Esophagus muscularis mucosa (tissue), 4 donors: ENCODE data around the gene DEFB114. TPM values are rescaled to one million over a fixed set of nuclear protein-coding genes. Genes with fewer than 3 reads are reported as not detected.

ENCODE experiments used
- DNase-seq: peaks from one replicate; pipeline ENCODE4 v3.0.0-alpha.2; 2017; ENCODE audit errors: extremely low spot score
- H3K27ac ChIP-seq, 4 donors: fragments of 200-600 bp; sonication (generic); replicated peaks in 1 of 4; 1 replicate in 3 of 4; 2 replicates in 1 of 4; pipeline ENCODE4 v1.5.1; 2016 to 2019; ENCODE audit warnings: mild to moderate bottlenecking in 1 of 4
- H3K27me3 ChIP-seq, 4 donors: fragments of 200-600 bp; sonication (generic); one replicate each; pipeline versions ENCODE4 v1.5.1 to v1.6.0; 2016 to 2019
- H3K36me3 ChIP-seq, 4 donors: fragments of 200-600 bp; sonication (generic); one replicate each; pipeline ENCODE4 v1.5.1; 2016 to 2019
- H3K4me1 ChIP-seq, 4 donors: fragments of 200-600 bp; sonication (generic); one replicate each; pipeline ENCODE4 v1.5.1; 2016 to 2019
- H3K4me3 ChIP-seq, 4 donors: fragments of 200-600 bp; sonication (generic); 1 replicate in 2 of 4; 2 replicates in 2 of 4; pipeline ENCODE4 v1.5.1; 2016 to 2019; ENCODE audit warnings: mild to moderate bottlenecking in 4 of 4, moderate library complexity in 1 of 4
- H3K9me3 ChIP-seq, 4 donors: fragments of 200-600 bp; sonication (generic); 1 replicate in 3 of 4; 2 replicates in 1 of 4; pipeline ENCODE4 v1.5.1; 2016 to 2019
- CTCF ChIP-seq, 3 experiments: fragments of 200-600 bp in 2 of 3; fragments of 450-650 bp in 1 of 3; sonication (generic) in 2 of 3; IDR thresholded peaks; one replicate each; pipeline ENCODE4 v1.5.1; 2017 to 2019; ENCODE audit warnings: antibody characterized with exemption in 3 of 3, mild to moderate bottlenecking in 2 of 3, moderate library complexity in 1 of 3
- EP300 ChIP-seq: sonication (generic); formaldehyde crosslinking; IDR thresholded peaks from one replicate; pipeline ENCODE4 v1.6.1; 2017; ENCODE audit warnings: antibody characterized with exemption
- POLR2A ChIP-seq: fragments of 450-650 bp; IDR thresholded peaks from one replicate; pipeline ENCODE4 v1.6.1; 2017; ENCODE audit warnings: antibody characterized with exemption, moderate library complexity, mild to moderate bottlenecking, low read depth
- POLR2AphosphoS5 ChIP-seq, 2 donors: sonication (generic); formaldehyde crosslinking; IDR thresholded peaks; one replicate each; pipeline ENCODE4 v1.6.1; 2017; ENCODE audit warnings: antibody characterized with exemption in 2 of 2
- WGBS: methylation state at CpG from one replicate; pipeline ENCODE4 v1.1.5; 2018; 5-methylcytosine and 5-hydroxymethylcytosine counted together
- intact Hi-C: fragments of 100-400 bp; cut with DNase I; formaldehyde crosslinking; loops from one replicate; pipeline ENCODE4 v1.15.1; 2023
- total RNA-seq, 4 donors: library from RNA; depleted of rRNA; stranded (reverse); fragments of >200 nt; gene quantifications; one replicate each; pipeline versions ENCODE4 v1.1.0 to v1.2.1, GENCODE V29; 2016

DEFB114 gene
- total RNA-seq, 4 donors from 2014 or later: not detected

- Histone ChIP-seq H3K36me3 (no peaks in the 10 kb centered on the region), H3K4me3 (no peak overlapping the region), H3K9me3 (no peaks in the 10 kb centered on the region), H3K27me3 (no peaks in the 10 kb centered on the region), H3K4me1 (no peaks in the 10 kb centered on the region), H3K27ac (no peak overlapping the region)
- DNase-seq: no peak
- 92% methylated on average over 18 of the region's 21 CpGs for WGBS
- intact Hi-C loops: no loop called here
- TF ChIP-seq CTCF (IDR thresholded peaks at IDR 0.05) (no peak), EP300 (no peak), POLR2A (no peak), POLR2AphosphoS5 (IDR thresholded peaks at IDR 0.05) (no peak)
Observed at GRCh38 chr6:49933526-49933925, 30.4 kb downstream of the DEFB114 start.

DNA sequence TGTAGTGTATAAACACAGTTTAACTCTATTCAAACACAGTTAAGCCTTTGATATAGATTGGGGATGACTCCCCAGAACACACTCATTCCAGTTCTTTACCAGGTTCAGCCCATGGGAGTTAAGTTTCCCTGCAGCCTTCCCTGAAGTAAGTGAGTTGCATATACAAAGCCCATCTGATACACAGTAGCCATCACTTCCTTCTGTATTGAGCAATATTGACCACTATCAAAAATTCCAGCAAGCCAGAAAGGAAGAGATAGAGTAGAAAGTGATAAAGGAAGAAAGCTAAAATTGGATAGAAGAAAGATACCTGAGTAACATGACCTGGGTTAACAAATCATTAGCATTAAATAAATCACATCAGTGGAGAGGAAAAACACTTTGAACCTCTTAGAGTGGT is 34.6 kb downstream of the DEFB114 start:
- no peaks in the 10 kb centered on the region for H3K27me3 ChIP-seq
- no peak overlapping the region for H3K27ac ChIP-seq
- intact Hi-C loops: no loop called here
- DNase-seq: no peak
- H3K4me1 ChIP-seq: no peaks in the 10 kb centered on the region
- no peaks in the 10 kb centered on the region for H3K36me3 ChIP-seq
- no peaks in the 10 kb centered on the region for H3K9me3 ChIP-seq
- TF ChIP-seq CTCF (IDR thresholded peaks at IDR 0.05) (no peak), EP300 (no peak), POLR2A (no peak), POLR2AphosphoS5 (IDR thresholded peaks at IDR 0.05) (no peak)
- no peak overlapping the region for H3K4me3 ChIP-seq

GRCh38 chr6:49923826-49924225 is 40.1 kb downstream of the DEFB114 start:
- no peaks in the 10 kb centered on the region for H3K36me3 ChIP-seq
- no peaks in the 10 kb centered on the region for H3K9me3 ChIP-seq
- no peak for DNase-seq
- H3K4me1 ChIP-seq: no peaks in the 10 kb centered on the region
- intact Hi-C loops: no loop called here
- H3K4me3 ChIP-seq: no peak overlapping the region
- H3K27ac ChIP-seq: no peak overlapping the region
- H3K27me3 ChIP-seq: no peaks in the 10 kb centered on the region
- no peak for TF ChIP-seq EP300
- no peak for TF ChIP-seq CTCF (IDR thresholded peaks at IDR 0.05)
- TF ChIP-seq POLR2AphosphoS5 (IDR thresholded peaks at IDR 0.05): no peak
- TF ChIP-seq POLR2A: no peak
- WGBS: 51% methylated on average over 3 of the region's 3 CpGs

GRCh38 chr6:49919935-49920644 is 43.9 kb downstream of the DEFB114 start:
- TF ChIP-seq POLR2A: no peak
- TF ChIP-seq EP300: no peak
- TF ChIP-seq CTCF (IDR thresholded peaks at IDR 0.05): no peak
- no peak for TF ChIP-seq POLR2AphosphoS5 (IDR thresholded peaks at IDR 0.05)
- no peak for DNase-seq
- peaks cover 0 to 5% (median 3%) of the 10 kb centered on the region in 4 donors for H3K4me1 ChIP-seq
- WGBS: 87% methylated on average over 5 of the region's 5 CpGs
- H3K4me3 ChIP-seq: no peak overlapping the region
- H3K36me3 ChIP-seq: no peaks in the 10 kb centered on the region
- no peaks in the 10 kb centered on the region for H3K27me3 ChIP-seq
- no peak overlapping the region for H3K27ac ChIP-seq
- intact Hi-C loops: no loop called here
- H3K9me3 ChIP-seq: no peaks in the 10 kb centered on the region

DNA sequence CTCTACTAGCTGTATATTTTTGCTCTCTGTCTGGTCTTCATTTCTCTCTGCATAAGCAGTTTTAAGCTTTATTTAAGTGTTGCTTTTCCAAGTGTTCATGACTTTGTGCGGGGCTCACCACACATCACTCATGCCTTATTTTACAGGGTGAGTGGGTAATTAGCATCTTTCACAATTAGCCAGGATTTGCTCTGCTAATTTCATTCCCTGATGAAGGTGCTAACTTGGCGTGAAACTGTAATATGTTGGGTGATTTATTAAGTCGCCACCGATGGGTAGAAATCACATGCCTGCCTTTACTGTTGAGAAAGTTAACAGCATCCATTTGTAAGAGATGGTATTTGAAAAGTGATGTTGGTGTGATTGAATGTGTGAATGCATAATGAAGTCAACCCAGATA is 44.7 kb downstream of the DEFB114 start:
- H3K27me3 ChIP-seq: no peaks in the 10 kb centered on the region
- peaks cover 0 to 13% (median 12%) of the 10 kb centered on the region in 4 donors for H3K4me1 ChIP-seq
- H3K27ac ChIP-seq: no peak overlapping the region
- TF ChIP-seq POLR2A (no peak), CTCF (IDR thresholded peaks at IDR 0.05) (no peak), EP300 (no peak), POLR2AphosphoS5 (IDR thresholded peaks at IDR 0.05) (no peak)
- intact Hi-C loops: no loop called here
- no peak for DNase-seq
- H3K36me3 ChIP-seq: no peaks in the 10 kb centered on the region
- H3K4me3 ChIP-seq: no peak overlapping the region
- WGBS: 84% methylated on average over 4 of the region's 4 CpGs
- no peaks in the 10 kb centered on the region for H3K9me3 ChIP-seq
